Transverse colon (tissue), 3 donors: ENCODE data around the gene STK10.

ENCODE experiments used
- EP300 ChIP-seq: sonication (generic); formaldehyde crosslinking; IDR thresholded peaks from one replicate; pipeline ENCODE4 v1.6.1; 2017; ENCODE audit warnings: antibody characterized with exemption, low read depth
- POLR2AphosphoS5 ChIP-seq, 3 donors: sonication (generic); formaldehyde crosslinking; IDR thresholded peaks; one replicate each; pipeline ENCODE4 v1.6.1; 2016; ENCODE audit warnings: antibody characterized with exemption in 3 of 3

GRCh38 chr5:172113036-172113435 lies 75.0 kb downstream of the STK10 start:
- TF ChIP-seq EP300 (no peak), POLR2AphosphoS5 (IDR thresholded peaks at IDR 0.05) (no peak)
